ENCODE measurements around the gene KIF4B. TPM values are rescaled to one million over a fixed set of nuclear protein-coding genes. Genes with fewer than 3 reads are reported as not detected.

Gene KIF4B
- total RNA-seq, 4 donors from 2014 or later: not detected

DNA sequence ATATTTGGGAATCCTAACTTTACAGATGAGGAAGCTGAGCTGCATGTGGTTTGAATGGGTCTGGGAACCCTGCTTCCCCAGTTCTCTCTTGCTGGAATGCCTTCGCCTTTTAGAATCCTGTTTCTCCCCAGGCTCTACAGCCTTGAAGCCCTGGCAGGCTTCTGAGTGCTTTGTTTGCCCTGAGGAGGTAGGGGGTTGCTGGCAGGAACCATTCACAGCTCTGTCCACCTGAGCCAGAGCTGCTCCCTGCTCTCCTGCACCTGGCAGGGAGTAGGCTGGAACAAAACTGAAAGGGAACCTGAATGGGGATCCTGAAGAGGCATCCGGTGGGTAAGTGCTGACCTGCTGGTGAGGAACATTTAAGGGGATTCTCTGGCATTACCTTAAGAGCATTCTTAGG is 33.0 kb downstream of the KIF4B start:
- WGBS, 2 donors: 75 to 78% methylated on average over 2 of the region's 2 CpGs
- Histone ChIP-seq H3K4me1 (no peaks in the 10 kb centered on the region), H3K27ac (no peak overlapping the region), H3K9me3 (no peaks in the 10 kb centered on the region), H3K4me3 (no peak overlapping the region), H3K36me3 (no peaks in the 10 kb centered on the region), H3K27me3 (no peaks in the 10 kb centered on the region)
- TF ChIP-seq EP300 (IDR thresholded peaks at IDR 0.05) (no peak), POLR2A (IDR thresholded peaks at IDR 0.05) (no peak)
- TF ChIP-seq, protein P1, sequence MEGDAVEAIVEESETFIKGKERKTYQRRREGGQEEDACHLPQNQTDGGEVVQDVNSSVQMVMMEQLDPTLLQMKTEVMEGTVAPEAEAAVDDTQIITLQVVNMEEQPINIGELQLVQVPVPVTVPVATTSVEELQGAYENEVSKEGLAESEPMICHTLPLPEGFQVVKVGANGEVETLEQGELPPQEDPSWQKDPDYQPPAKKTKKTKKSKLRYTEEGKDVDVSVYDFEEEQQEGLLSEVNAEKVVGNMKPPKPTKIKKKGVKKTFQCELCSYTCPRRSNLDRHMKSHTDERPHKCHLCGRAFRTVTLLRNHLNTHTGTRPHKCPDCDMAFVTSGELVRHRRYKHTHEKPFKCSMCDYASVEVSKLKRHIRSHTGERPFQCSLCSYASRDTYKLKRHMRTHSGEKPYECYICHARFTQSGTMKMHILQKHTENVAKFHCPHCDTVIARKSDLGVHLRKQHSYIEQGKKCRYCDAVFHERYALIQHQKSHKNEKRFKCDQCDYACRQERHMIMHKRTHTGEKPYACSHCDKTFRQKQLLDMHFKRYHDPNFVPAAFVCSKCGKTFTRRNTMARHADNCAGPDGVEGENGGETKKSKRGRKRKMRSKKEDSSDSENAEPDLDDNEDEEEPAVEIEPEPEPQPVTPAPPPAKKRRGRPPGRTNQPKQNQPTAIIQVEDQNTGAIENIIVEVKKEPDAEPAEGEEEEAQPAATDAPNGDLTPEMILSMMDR (IDR thresholded peaks at IDR 0.05): no peak
- no peak for DNase-seq (ENCODE audit: low spot score in 2 of 2)

DNA sequence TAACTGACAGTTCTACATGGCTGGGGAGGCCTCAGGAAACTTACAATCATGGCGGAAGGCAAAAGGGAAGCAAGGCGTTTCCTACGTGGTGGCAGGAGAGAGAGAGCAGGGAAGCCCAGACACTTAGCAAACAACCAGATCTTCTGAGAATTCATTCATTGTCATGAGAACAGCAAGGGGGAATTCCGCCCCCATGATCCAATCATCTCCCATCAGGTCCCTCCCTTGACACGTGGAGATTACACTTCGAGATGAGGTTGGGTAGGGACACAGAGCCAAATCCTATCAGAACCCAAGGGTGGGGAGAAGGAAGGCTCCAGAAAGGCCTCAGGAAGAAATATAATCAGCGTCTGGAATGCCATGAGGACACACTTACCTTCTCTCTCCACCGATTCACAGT is 34.3 kb downstream of the KIF4B start:
- Histone ChIP-seq H3K27ac (no peak overlapping the region), H3K36me3 (no peaks in the 10 kb centered on the region), H3K4me3 (no peak overlapping the region), H3K4me1 (no peaks in the 10 kb centered on the region), H3K9me3 (no peaks in the 10 kb centered on the region), H3K27me3 (no peaks in the 10 kb centered on the region)
- DNase-seq (ENCODE audit: low spot score in 2 of 2): no peak
- WGBS, 2 donors: 74 to 76% methylated on average over 8 of the region's 8 CpGs
- TF ChIP-seq EP300 (IDR thresholded peaks at IDR 0.05): no peak
- TF ChIP-seq POLR2A (IDR thresholded peaks at IDR 0.05): no peak
- TF ChIP-seq, protein P1 (IDR thresholded peaks at IDR 0.05): no peak

DNA sequence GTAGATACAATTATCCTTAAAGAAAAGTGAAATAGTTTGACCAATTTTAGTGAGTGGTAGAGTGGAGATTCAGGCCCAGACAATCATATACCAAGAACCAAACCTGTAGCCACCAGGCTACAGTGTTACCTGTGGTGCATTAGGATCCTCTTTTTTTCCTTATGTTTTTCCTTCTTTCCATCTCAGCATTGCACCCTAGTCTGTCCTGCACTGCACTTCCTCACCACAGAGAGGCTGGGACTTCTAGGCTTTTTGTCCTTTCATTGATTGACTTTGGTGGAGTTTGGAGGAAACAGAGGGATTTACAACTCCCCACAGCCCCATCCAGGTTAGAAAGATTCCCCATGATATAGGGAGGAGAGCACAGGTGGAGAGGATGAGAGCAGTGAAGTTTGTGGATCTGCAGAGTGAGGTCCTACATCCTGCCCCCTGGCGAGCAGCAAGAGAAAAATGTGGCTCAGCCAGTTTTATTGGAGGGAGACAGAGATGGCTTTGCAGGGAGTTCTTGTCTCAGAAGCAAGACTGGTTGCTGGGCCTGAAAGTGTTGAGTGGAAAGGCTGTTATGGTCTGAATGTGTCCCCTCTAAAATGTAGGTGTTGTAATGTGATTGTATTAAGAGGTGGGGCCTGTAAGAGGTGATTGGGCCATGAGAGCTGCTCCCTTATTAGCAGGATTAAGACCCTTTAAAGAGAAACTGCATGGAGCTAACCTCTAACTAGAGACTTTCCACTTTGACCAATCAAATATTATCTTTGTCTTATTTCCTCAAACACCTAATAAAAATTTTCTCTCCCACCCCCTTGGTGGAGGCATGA is 36.2 kb downstream of the KIF4B start:
- no peak for TF ChIP-seq EP300 (IDR thresholded peaks at IDR 0.05)
- no peak for TF ChIP-seq POLR2A (IDR thresholded peaks at IDR 0.05)
- TF ChIP-seq, protein P1 (IDR thresholded peaks at IDR 0.05): no peak
- Histone ChIP-seq H3K4me3 (no peak overlapping the region), H3K27ac (no peak overlapping the region), H3K27me3 (no peaks in the 10 kb centered on the region), H3K9me3 (no peaks in the 10 kb centered on the region), H3K36me3 (no peaks in the 10 kb centered on the region), H3K4me1 (no peaks in the 10 kb centered on the region)
- DNase-seq (ENCODE audit: low spot score in 2 of 2): no peak
- WGBS, 2 donors: 17 to 18% methylated on average over 1 of the region's 1 CpG

DNA sequence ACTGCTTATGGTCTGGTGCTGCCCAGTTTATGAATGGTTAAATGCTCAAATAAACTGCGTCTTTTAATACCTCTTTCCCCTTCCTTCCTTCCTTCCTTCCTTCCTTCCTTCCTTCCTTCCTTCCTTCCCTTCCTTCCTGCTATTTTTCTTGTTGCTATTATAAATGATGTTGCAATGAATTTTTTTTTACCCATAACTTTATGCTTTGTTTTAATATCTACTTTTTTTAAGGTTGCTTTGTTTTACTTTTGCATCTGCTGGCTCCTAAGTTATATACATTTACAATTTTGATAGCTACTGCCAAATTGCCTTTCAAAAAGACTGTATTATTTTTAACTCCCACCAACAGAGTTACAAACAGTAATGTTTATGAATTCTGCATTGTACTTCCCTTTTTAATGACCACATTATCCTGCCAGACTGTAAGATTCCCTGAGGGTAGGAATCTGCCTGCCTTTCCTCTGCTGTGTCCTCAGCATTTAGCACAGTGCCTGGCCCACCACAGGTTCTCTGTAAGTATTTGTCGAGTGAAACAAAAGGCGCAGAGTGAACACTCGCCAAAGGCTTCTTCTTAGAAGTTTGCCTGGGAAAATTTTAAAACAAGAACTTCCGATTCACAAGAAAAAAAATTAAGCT is 36.9 kb downstream of the KIF4B start:
- Histone ChIP-seq H3K27me3 (no peaks in the 10 kb centered on the region), H3K4me3 (no peak overlapping the region), H3K36me3 (no peaks in the 10 kb centered on the region), H3K9me3 (no peaks in the 10 kb centered on the region), H3K27ac (no peak overlapping the region), H3K4me1 (no peaks in the 10 kb centered on the region)
- 22 to 23% methylated on average over 5 of the region's 5 CpGs for WGBS, 2 donors
- no peak for DNase-seq (ENCODE audit: low spot score in 2 of 2)
- TF ChIP-seq EP300 (IDR thresholded peaks at IDR 0.05): no peak
- TF ChIP-seq, protein P1 (IDR thresholded peaks at IDR 0.05): no peak
- TF ChIP-seq POLR2A (IDR thresholded peaks at IDR 0.05): no peak

DNA sequence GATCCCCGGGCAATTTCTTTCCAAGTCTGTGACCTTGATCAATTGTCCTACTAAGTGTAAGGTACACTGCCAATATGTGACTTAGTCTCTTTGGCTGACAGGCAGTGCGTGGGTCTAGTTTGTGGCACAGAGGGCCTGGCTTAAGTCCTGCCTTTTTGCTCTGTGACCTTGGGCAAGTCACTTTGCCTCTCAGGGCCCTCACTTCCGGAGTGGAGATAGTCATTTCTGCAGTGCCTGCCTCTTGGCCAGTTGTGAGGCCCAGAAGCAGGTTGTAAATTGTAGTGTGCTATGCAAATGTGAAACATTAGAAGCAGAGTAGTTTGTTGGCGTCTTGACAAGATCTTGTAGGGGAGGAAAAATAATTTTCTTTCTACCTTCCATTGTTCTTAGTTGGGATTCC is 39.0 kb downstream of the KIF4B start:
- no peaks in the 10 kb centered on the region for H3K4me1 ChIP-seq
- no peak overlapping the region for H3K4me3 ChIP-seq
- H3K9me3 ChIP-seq: no peaks in the 10 kb centered on the region
- no peaks in the 10 kb centered on the region for H3K27me3 ChIP-seq
- DNase-seq (ENCODE audit: low spot score in 2 of 2): no peak
- TF ChIP-seq POLR2A (IDR thresholded peaks at IDR 0.05) (no peak), EP300 (IDR thresholded peaks at IDR 0.05) (no peak)
- TF ChIP-seq, protein P1 (IDR thresholded peaks at IDR 0.05): no peak
- no peaks in the 10 kb centered on the region for H3K36me3 ChIP-seq
- H3K27ac ChIP-seq: no peak overlapping the region
- 61 to 69% methylated on average over 4 of the region's 4 CpGs for whole genome bisulfite sequencing, 2 donors

Data from tibial nerve (tissue), 4 donors.